Activated naive CD4-positive, alpha-beta T cell treated with anti-CD3 and anti-CD28 coated beads for 36 hours (primary cell): ENCODE data around the gene ZBTB3. TPM values are rescaled to one million over a fixed set of nuclear protein-coding genes. Genes with fewer than 3 reads are reported as not detected.
"Not testable (repeated sequence)": the region's sequence is repeated elsewhere in the genome, so short reads cannot be mapped to it uniquely, and the experiment has no call there.

Experiments
- CTCF ChIA-PET: fragments of 350-600 bp; sonication (Branson Sonifier 250); formaldehyde crosslinking; loops from one replicate; lab custom pipeline; 2021; ENCODE audit warnings: antibody characterized with exemption; lab: Charles Lee
- DNase-seq: peaks from one replicate; pipeline ENCODE4 v3.0.0-alpha.2; 2020
- H3K27ac Mint-ChIP-seq: one replicate; pipeline ENCODE4 v1.8.0; 2021; ENCODE audit warnings: mild to moderate bottlenecking, mixed read lengths
- H3K27me3 Mint-ChIP-seq: one replicate; pipeline ENCODE4 v1.8.0; 2021; ENCODE audit warnings: low read depth, mixed read lengths
- H3K36me3 Mint-ChIP-seq: one replicate; pipeline ENCODE4 v1.8.0; 2021; ENCODE audit warnings: low read depth, mixed read lengths
- H3K4me1 Mint-ChIP-seq: one replicate; pipeline ENCODE4 v1.8.0; 2021; ENCODE audit warnings: low read depth, mixed read lengths
- H3K4me3 Mint-ChIP-seq: one replicate; pipeline ENCODE4 v1.8.0; 2021; ENCODE audit warnings: mild to moderate bottlenecking, moderate library complexity, mixed read lengths
- H3K9me3 Mint-ChIP-seq: one replicate; pipeline ENCODE4 v1.8.0; 2021; ENCODE audit warnings: mixed read lengths
- intact Hi-C: fragments of 100-400 bp; cut with micrococcal nuclease; formaldehyde crosslinking; loops from one replicate; pipeline ENCODE4 v1.15.1; 2023
- total RNA-seq, 2 experiments: library from RNA; stranded (reverse); gene quantifications; one replicate each; pipeline ENCODE4 v1.2.3, GENCODE V29; 2021

Gene ZBTB3
- total RNA-seq, 2 experiments from 2014 or later: 12.1 to 13.5 TPM

GRCh38 chr11:62712276-62712812, 41.6 kb downstream of the ZBTB3 start:
- H3K4me1 Mint-ChIP-seq: peaks cover 58% of the 10 kb centered on the region
- CTCF ChIA-PET: interaction anchor here (0.6 kb wide), 1 partner anchor 172 kb away, joined by 4 read pairs; no protein-coding TSS in a partner anchor
- intact Hi-C loops: no loop called here
- H3K9me3 Mint-ChIP-seq: no peaks in the 10 kb centered on the region
- no peak for DNase-seq
- peaks cover 49% of the 10 kb centered on the region for H3K36me3 Mint-ChIP-seq
- H3K27ac Mint-ChIP-seq: peak overlapping the region; percentile 90
- H3K27me3 Mint-ChIP-seq: no peaks in the 10 kb centered on the region
- H3K4me3 Mint-ChIP-seq: no peak overlapping the region

- Mint-ChIP-seq H3K4me1 (peaks cover 66% of the 10 kb centered on the region), H3K27me3 (no peaks in the 10 kb centered on the region), H3K9me3 (no peaks in the 10 kb centered on the region), H3K4me3 (peak overlapping the region; percentile 93), H3K36me3 (peaks cover 34% of the 10 kb centered on the region), H3K27ac (peak overlapping the region; percentile 96)
- peak; percentile 25 for DNase-seq
- CTCF ChIA-PET: interaction anchor here (1.5 kb wide), 1 partner anchor 29 kb away, joined by 6 read pairs; no protein-coding TSS in a partner anchor
- intact Hi-C loops: no loop called here
Measured at GRCh38 chr11:62710001-62710345, 44.0 kb downstream of the ZBTB3 start.

GRCh38 chr11:62709247-62710000, 44.5 kb downstream of the ZBTB3 start:
- H3K4me3 Mint-ChIP-seq: peak overlapping the region; percentile 93
- H3K27me3 Mint-ChIP-seq: no peaks in the 10 kb centered on the region
- H3K27ac Mint-ChIP-seq: peak overlapping the region; percentile 96
- peaks cover 34% of the 10 kb centered on the region for H3K36me3 Mint-ChIP-seq
- peaks cover 63% of the 10 kb centered on the region for H3K4me1 Mint-ChIP-seq
- no peaks in the 10 kb centered on the region for H3K9me3 Mint-ChIP-seq
- peak; percentile 99 for DNase-seq
- CTCF ChIA-PET: interaction anchor here (1.5 to 4.5 kb wide), 3 partner anchors 15 to 118 kb away, joined by 4 to 25 read pairs (median 6); partner anchors contain the start of gene TUT1
- intact Hi-C loops: loop anchor here (1.0 to 2.0 kb wide), 9 partner anchors 18 to 172 kb away; partner anchors contain the start of genes C11orf98, CSKMT, GANAB and HNRNPUL2

- Mint-ChIP-seq H3K4me1 (peaks cover 58% of the 10 kb centered on the region), H3K27me3 (no peaks in the 10 kb centered on the region), H3K4me3 (peak overlapping the region; percentile 93), H3K27ac (peak overlapping the region; percentile 96), H3K9me3 (no peaks in the 10 kb centered on the region), H3K36me3 (peaks cover 34% of the 10 kb centered on the region)
- CTCF ChIA-PET: interaction anchor here (1.5 to 4.5 kb wide), 3 partner anchors 14 to 117 kb away, joined by 4 to 25 read pairs (median 6); partner anchors contain the start of gene TUT1
- DNase-seq: peak; percentile 60
- intact Hi-C loops: loop anchor here (1.0 to 2.0 kb wide), 9 partner anchors 19 to 173 kb away; partner anchors contain the start of genes C11orf98, CSKMT, GANAB and HNRNPUL2
Measured at GRCh38 chr11:62708793-62709192, 45.2 kb downstream of the ZBTB3 start.

- H3K4me1 Mint-ChIP-seq: peaks cover 54% of the 10 kb centered on the region
- peaks cover 32% of the 10 kb centered on the region for H3K36me3 Mint-ChIP-seq
- CTCF ChIA-PET: interaction anchor here (0.7 to 4.5 kb wide), 4 partner anchors 14 to 117 kb away, joined by 3 to 25 read pairs (median 5); partner anchors contain the start of gene TUT1
- H3K9me3 Mint-ChIP-seq: no peaks in the 10 kb centered on the region
- peak overlapping the region; percentile 96 for H3K27ac Mint-ChIP-seq
- intact Hi-C loops: loop anchor here (2.0 kb wide), 1 partner anchor 44 kb away; the partner anchor contains the start of genes C11orf98 and CSKMT
- peak overlapping the region; percentile 93 for H3K4me3 Mint-ChIP-seq
- no peak for DNase-seq
- H3K27me3 Mint-ChIP-seq: no peaks in the 10 kb centered on the region
Measured at GRCh38 chr11:62708392-62708791, 45.6 kb downstream of the ZBTB3 start.

- Mint-ChIP-seq H3K27ac (peak within 1 kb of the TSS; percentile 96), H3K4me1 (peaks cover 44% of the 10 kb centered on the region), H3K36me3 (peaks cover 28% of the 10 kb centered on the region), H3K9me3 (no peaks in the 10 kb centered on the region), H3K27me3 (no peaks in the 10 kb centered on the region), H3K4me3 (peak within 1 kb of the TSS; percentile 93)
- intact Hi-C loops: no loop called here
- DNase-seq: peak; percentile 30
- CTCF ChIA-PET: interaction anchor here (0.6 to 4.5 kb wide), 4 partner anchors 13 to 283 kb away, joined by 3 to 25 read pairs (median 3); no protein-coding TSS in a partner anchor
Measured at GRCh38 chr11:62707277-62707861, 46.6 kb downstream of the ZBTB3 start, which contains the start of the genes BSCL2 and GNG3. Gene BSCL2, minus strand, starts transcription at chr11:62707424. Its CDS starts 229 bp downstream, at chr11:62707195. Gene GNG3, plus strand, starts transcription at chr11:62707676. Its CDS starts 620 bp downstream, at chr11:62708296.

GRCh38 chr11:62706850-62707247, 47.1 kb downstream of the ZBTB3 start:
- CTCF ChIA-PET: interaction anchor here (0.7 to 4.5 kb wide), 2 partner anchors 12 to 282 kb away, joined by 3 to 25 read pairs; no protein-coding TSS in a partner anchor
- Mint-ChIP-seq H3K9me3 (no peaks in the 10 kb centered on the region), H3K27me3 (no peaks in the 10 kb centered on the region), H3K27ac (no peak overlapping the region), H3K4me1 (peaks cover 40% of the 10 kb centered on the region), H3K4me3 (peak overlapping the region; percentile 52), H3K36me3 (peaks cover 27% of the 10 kb centered on the region)
- intact Hi-C loops: loop anchor here (1.0 kb wide), 1 partner anchor 116 kb away; the partner anchor contains the start of gene TUT1
- no peak for DNase-seq

GRCh38 chr11:62705880-62706849, 47.8 kb downstream of the ZBTB3 start:
- Mint-ChIP-seq H3K27ac (peak overlapping the region; percentile 24), H3K36me3 (peaks cover 29% of the 10 kb centered on the region), H3K27me3 (no peaks in the 10 kb centered on the region), H3K4me3 (peak overlapping the region; percentile 88), H3K9me3 (no peaks in the 10 kb centered on the region), H3K4me1 (peaks cover 40% of the 10 kb centered on the region)
- CTCF ChIA-PET: interaction anchor here (1.2 to 4.5 kb wide), 3 partner anchors 12 to 95 kb away, joined by 3 to 25 read pairs (median 17); no protein-coding TSS in a partner anchor
- peak; percentile 95 for DNase-seq
- intact Hi-C loops: loop anchor here (1.0 kb wide), 1 partner anchor 115 kb away; the partner anchor contains the start of gene TUT1

- no peaks in the 10 kb centered on the region for H3K27me3 Mint-ChIP-seq
- peaks cover 25% of the 10 kb centered on the region for H3K36me3 Mint-ChIP-seq
- intact Hi-C loops: no loop called here
- CTCF ChIA-PET: interaction anchor here (1.2 to 4.5 kb wide), 3 partner anchors 11 to 94 kb away, joined by 3 to 25 read pairs (median 17); no protein-coding TSS in a partner anchor
- DNase-seq: no peak
- H3K9me3 Mint-ChIP-seq: no peaks in the 10 kb centered on the region
- no peak overlapping the region for H3K27ac Mint-ChIP-seq
- peak overlapping the region; percentile 88 for H3K4me3 Mint-ChIP-seq
- peaks cover 36% of the 10 kb centered on the region for H3K4me1 Mint-ChIP-seq
Measured at GRCh38 chr11:62705413-62705812, 48.5 kb downstream of the ZBTB3 start.

- H3K4me3 Mint-ChIP-seq, H3K9me3 Mint-ChIP-seq, DNase-seq, H3K27ac Mint-ChIP-seq, H3K27me3 Mint-ChIP-seq, intact Hi-C loops: not testable (repeated sequence)
- peaks cover 30% of the 10 kb centered on the region for H3K4me1 Mint-ChIP-seq
- peaks cover 13% of the 10 kb centered on the region for H3K36me3 Mint-ChIP-seq
- CTCF ChIA-PET: interaction anchor here (3.8 kb wide), 1 partner anchor 23 kb away, joined by 17 read pairs; no protein-coding TSS in a partner anchor
Measured at GRCh38 chr11:62703921-62704320, 50.0 kb downstream of the ZBTB3 start.

- no peaks in the 10 kb centered on the region for H3K27me3 Mint-ChIP-seq
Measured at GRCh38 chr11:62702246-62702645, 51.7 kb downstream of the ZBTB3 start.

More at GRCh38 chr11:62702246-62702645, 51.7 kb downstream of the ZBTB3 start:
- Mint-ChIP-seq H3K27ac (no peak overlapping the region), H3K36me3 (peaks cover 14% of the 10 kb centered on the region), H3K4me1 (peaks cover 15% of the 10 kb centered on the region), H3K9me3 (no peaks in the 10 kb centered on the region), H3K4me3 (no peak overlapping the region)
- intact Hi-C loops: no loop called here
- DNase-seq: no peak
- CTCF ChIA-PET: no interaction called here
